WTC11 (cell line): ENCODE measurements around the gene CDSN. TPM values are rescaled to one million over a fixed set of nuclear protein-coding genes. Genes with fewer than 3 reads are reported as not detected.

Experiments used
- ATAC-seq: fragments of 200-7000 bp; cut with Tn5 transposase; 2 replicates; pipeline ENCODE4 v1.10.0; 2021; ENCODE audit warnings: mild to moderate bottlenecking, moderate library complexity
- CTCF ChIA-PET: fragments of 300-600 bp; sonication (Branson Sonifier 250); formaldehyde crosslinking; loops from one replicate; lab custom pipeline; 2021; ENCODE audit warnings: antibody characterized with exemption; lab: Charles Lee
- POLR2A ChIA-PET: fragments of 350-600 bp; sonication (Branson Sonifier 250); formaldehyde crosslinking; loops from one replicate; lab custom pipeline; 2021; ENCODE audit warnings: antibody characterized with exemption; lab: Charles Lee
- DNase-seq: peaks from one replicate; pipeline ENCODE4 v3.0.0; 2021; ENCODE audit warnings: low spot score
- H3K27ac Mint-ChIP-seq: 2 replicates; pipeline ENCODE4 v1.8.0; 2021; ENCODE audit warnings: mixed read lengths
- H3K27me3 Mint-ChIP-seq: 2 replicates; pipeline ENCODE4 v1.8.0; 2021; ENCODE audit warnings: low read depth, mild to moderate bottlenecking, moderate library complexity, mixed read lengths
- H3K36me3 Mint-ChIP-seq: 2 replicates; pipeline ENCODE4 v1.8.0; 2021; ENCODE audit warnings: mixed read lengths
- H3K4me1 Mint-ChIP-seq: 2 replicates; pipeline ENCODE4 v1.8.0; 2022; ENCODE audit warnings: mixed read lengths
- H3K4me3 Mint-ChIP-seq: 2 replicates; pipeline ENCODE4 v1.8.0; 2021; ENCODE audit warnings: mild to moderate bottlenecking, moderate library complexity, mixed read lengths
- H3K9me3 Mint-ChIP-seq: 2 replicates; pipeline ENCODE4 v1.8.0; 2021; ENCODE audit warnings: mixed read lengths
- ATF2 ChIP-seq: sonication (generic); formaldehyde crosslinking; IDR thresholded peaks from 2 replicates; pipeline ENCODE4 v1.8.1; 2022; ENCODE audit warnings: low read depth, missing genetic modification reagents, borderline replicate concordance
- E2F5 ChIP-seq: sonication (generic); formaldehyde crosslinking; IDR thresholded peaks from 2 replicates; pipeline ENCODE4 v1.8.1; 2022; ENCODE audit warnings: mild to moderate bottlenecking, moderate library complexity, missing genetic modification reagents
- ELF4 ChIP-seq: sonication (generic); formaldehyde crosslinking; IDR thresholded peaks from 2 replicates; pipeline ENCODE4 v1.8.1; 2022; ENCODE audit warnings: low read depth, mild to moderate bottlenecking, moderate library complexity, missing genetic modification reagents
- EMX1 ChIP-seq: fragments of 250-450 bp; sonication (Bioruptor Pico); IDR thresholded peaks from 2 replicates; pipeline ENCODE4 v1.8.0; 2021; ENCODE audit warnings: mild to moderate bottlenecking
- ESRRA ChIP-seq: sonication (generic); formaldehyde crosslinking; IDR thresholded peaks from 2 replicates; pipeline ENCODE4 v1.8.1; 2022; ENCODE audit warnings: mild to moderate bottlenecking, missing genetic modification reagents, borderline replicate concordance
- ETV6 ChIP-seq: sonication (generic); formaldehyde crosslinking; IDR thresholded peaks from 2 replicates; pipeline ENCODE4 v1.8.1; 2022; ENCODE audit warnings: mild to moderate bottlenecking, missing genetic modification reagents
- GABPB1 ChIP-seq: sonication (generic); formaldehyde crosslinking; IDR thresholded peaks from 2 replicates; pipeline ENCODE4 v1.8.1; 2023; ENCODE audit warnings: mild to moderate bottlenecking, missing genetic modification reagents
- KAT7 ChIP-seq: sonication (generic); formaldehyde crosslinking; IDR thresholded peaks from 2 replicates; pipeline ENCODE4 v1.8.1; 2023; ENCODE audit warnings: missing genetic modification reagents, mild to moderate bottlenecking, borderline replicate concordance
- MXD4 ChIP-seq: fragments of 250-450 bp; sonication (Bioruptor Pico); IDR thresholded peaks from 2 replicates; pipeline ENCODE4 v1.8.0; 2021; ENCODE audit warnings: mild to moderate bottlenecking, moderate library complexity, borderline replicate concordance
- NFATC4 ChIP-seq: fragments of 250-450 bp; sonication (Bioruptor Pico); IDR thresholded peaks from 2 replicates; pipeline ENCODE4 v1.9.0; 2021; ENCODE audit warnings: mild to moderate bottlenecking
- NR3C1 ChIP-seq: sonication (generic); formaldehyde crosslinking; conservative IDR thresholded peaks from 2 replicates; pipeline ENCODE4 v1.8.1; 2023; ENCODE audit warnings: low read depth, mild to moderate bottlenecking, missing genetic modification reagents
- RELA ChIP-seq: sonication (generic); formaldehyde crosslinking; IDR thresholded peaks from 2 replicates; pipeline ENCODE4 v1.8.1; 2022; ENCODE audit warnings: missing genetic modification reagents, mild to moderate bottlenecking, borderline replicate concordance
- SMAD4 ChIP-seq: sonication (generic); formaldehyde crosslinking; IDR thresholded peaks from 2 replicates; pipeline ENCODE4 v1.8.0; 2022; ENCODE audit warnings: mild to moderate bottlenecking, missing genetic modification reagents
- TP53 ChIP-seq: sonication (generic); formaldehyde crosslinking; IDR thresholded peaks from 2 replicates; pipeline ENCODE4 v1.8.1; 2023; ENCODE audit warnings: mild to moderate bottlenecking, missing genetic modification reagents
- USF1 ChIP-seq: sonication (generic); formaldehyde crosslinking; IDR thresholded peaks from 2 replicates; pipeline ENCODE4 v1.8.0; 2022; ENCODE audit warnings: mild to moderate bottlenecking, missing genetic modification reagents
- ZNF138 ChIP-seq: sonication (generic); formaldehyde crosslinking; conservative IDR thresholded peaks from 2 replicates; pipeline ENCODE4 v1.8.1; 2022; ENCODE audit warnings: mild to moderate bottlenecking, moderate library complexity, missing genetic modification reagents
- ZNF232 ChIP-seq: sonication (generic); formaldehyde crosslinking; IDR thresholded peaks from 2 replicates; pipeline ENCODE4 v1.8.0; 2022; ENCODE audit warnings: mild to moderate bottlenecking, missing genetic modification reagents
- ZNF263 ChIP-seq: sonication (generic); formaldehyde crosslinking; IDR thresholded peaks from 2 replicates; pipeline ENCODE4 v1.8.1; 2022; ENCODE audit warnings: low read depth, mild to moderate bottlenecking, moderate library complexity, missing genetic modification reagents
- ZNF396 ChIP-seq: fragments of 250-450 bp; sonication (Bioruptor Pico); IDR thresholded peaks from 2 replicates; pipeline ENCODE4 v1.8.0; 2021; ENCODE audit warnings: mild to moderate bottlenecking, moderate library complexity, borderline replicate concordance
- total RNA-seq: library from RNA; stranded (reverse); gene quantifications from 3 replicates; pipeline ENCODE4 v1.2.3, GENCODE V29; 2021
- TF ChIP-seq, protein P1 (sequence below): sonication (generic); formaldehyde crosslinking; IDR thresholded peaks from 2 replicates; pipeline ENCODE4 v1.8.0; 2022; ENCODE audit warnings: mild to moderate bottlenecking, missing genetic modification reagents
- TF ChIP-seq, protein P2 (sequence below): sonication (generic); formaldehyde crosslinking; IDR thresholded peaks from 2 replicates; pipeline ENCODE4 v1.8.1; 2023; ENCODE audit warnings: mild to moderate bottlenecking, missing genetic modification reagents

The CDSN gene
- total RNA-seq, 1 experiment from 2014 or later = not detected

GRCh38 chr6:31115941-31116560 lies 4.2 kb downstream of the CDSN start (continued):
- TF ChIP-seq ELF4 (CRISPR knock-in tag) (no peak), ETV6 (CRISPR knock-in tag) (no peak), NFATC4 (CRISPR knock-in tag) (no peak), E2F5 (no peak), SMAD4 (CRISPR knock-in tag) (no peak), ZNF396 (CRISPR knock-in tag) (no peak), ESRRA (CRISPR knock-in tag) (no peak)
- TF ChIP-seq, protein P1, sequence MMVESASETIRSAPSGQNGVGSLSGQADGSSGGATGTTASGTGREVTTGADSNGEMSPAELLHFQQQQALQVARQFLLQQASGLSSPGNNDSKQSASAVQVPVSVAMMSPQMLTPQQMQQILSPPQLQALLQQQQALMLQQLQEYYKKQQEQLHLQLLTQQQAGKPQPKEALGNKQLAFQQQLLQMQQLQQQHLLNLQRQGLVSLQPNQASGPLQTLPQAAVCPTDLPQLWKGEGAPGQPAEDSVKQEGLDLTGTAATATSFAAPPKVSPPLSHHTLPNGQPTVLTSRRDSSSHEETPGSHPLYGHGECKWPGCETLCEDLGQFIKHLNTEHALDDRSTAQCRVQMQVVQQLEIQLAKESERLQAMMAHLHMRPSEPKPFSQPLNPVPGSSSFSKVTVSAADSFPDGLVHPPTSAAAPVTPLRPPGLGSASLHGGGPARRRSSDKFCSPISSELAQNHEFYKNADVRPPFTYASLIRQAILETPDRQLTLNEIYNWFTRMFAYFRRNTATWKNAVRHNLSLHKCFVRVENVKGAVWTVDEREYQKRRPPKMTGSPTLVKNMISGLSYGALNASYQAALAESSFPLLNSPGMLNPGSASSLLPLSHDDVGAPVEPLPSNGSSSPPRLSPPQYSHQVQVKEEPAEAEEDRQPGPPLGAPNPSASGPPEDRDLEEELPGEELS (CRISPR knock-in tag) = no peak
- TF ChIP-seq, all 79 proteins: peak for 0

DNA sequence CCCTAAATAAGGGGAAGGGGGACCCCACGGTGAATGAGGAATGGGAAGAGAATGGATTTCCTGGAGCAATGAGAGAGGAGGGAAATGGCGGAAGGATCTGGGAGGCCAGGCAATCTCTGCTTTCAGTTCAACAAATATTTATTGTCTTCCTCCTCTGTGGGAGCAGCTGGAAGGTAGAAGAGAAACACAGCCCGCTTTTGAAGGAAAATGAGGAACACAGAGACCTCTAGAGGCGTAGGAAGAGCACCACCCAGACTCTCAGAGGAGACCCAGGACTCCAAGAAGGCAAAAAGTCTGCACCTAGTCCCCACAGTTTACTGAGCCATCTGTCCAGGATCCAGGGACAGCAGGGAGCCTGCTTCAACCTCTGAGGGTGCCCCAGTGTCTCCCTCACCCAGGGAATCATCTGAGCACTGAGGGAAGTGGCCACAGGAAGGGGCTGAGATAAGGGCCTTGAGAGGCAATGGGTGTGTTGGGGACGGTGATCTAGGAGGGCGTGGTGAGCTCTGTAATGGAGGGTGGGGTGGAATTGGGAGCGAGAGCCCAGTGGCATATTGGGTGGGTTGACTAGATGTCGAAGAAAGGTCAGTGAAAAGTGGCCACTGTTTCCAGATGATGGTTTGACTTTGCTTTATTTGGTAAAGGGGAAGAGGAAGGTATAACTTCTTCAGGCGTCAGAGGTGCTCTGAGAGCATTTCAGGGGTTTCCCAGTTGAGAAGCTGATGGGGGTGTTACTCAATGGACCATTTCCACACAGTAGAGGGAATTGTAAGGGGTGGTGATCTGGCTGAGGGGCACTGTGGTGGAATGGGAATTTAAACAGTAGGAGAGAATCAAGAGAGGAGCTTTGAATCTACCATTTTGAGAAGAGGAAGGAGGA lies 5.0 kb downstream of the CDSN start:
- TF ChIP-seq MXD4 (CRISPR knock-in tag) = no peak
- no peak for TF ChIP-seq NR3C1 (CRISPR knock-in tag)
- TF ChIP-seq, protein P1 (CRISPR knock-in tag) = no peak
- no peak for TF ChIP-seq EMX1 (CRISPR knock-in tag)
- TF ChIP-seq, protein P2, sequence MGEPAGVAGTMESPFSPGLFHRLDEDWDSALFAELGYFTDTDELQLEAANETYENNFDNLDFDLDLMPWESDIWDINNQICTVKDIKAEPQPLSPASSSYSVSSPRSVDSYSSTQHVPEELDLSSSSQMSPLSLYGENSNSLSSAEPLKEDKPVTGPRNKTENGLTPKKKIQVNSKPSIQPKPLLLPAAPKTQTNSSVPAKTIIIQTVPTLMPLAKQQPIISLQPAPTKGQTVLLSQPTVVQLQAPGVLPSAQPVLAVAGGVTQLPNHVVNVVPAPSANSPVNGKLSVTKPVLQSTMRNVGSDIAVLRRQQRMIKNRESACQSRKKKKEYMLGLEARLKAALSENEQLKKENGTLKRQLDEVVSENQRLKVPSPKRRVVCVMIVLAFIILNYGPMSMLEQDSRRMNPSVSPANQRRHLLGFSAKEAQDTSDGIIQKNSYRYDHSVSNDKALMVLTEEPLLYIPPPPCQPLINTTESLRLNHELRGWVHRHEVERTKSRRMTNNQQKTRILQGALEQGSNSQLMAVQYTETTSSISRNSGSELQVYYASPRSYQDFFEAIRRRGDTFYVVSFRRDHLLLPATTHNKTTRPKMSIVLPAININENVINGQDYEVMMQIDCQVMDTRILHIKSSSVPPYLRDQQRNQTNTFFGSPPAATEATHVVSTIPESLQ (CRISPR knock-in tag) = no peak
- TF ChIP-seq ZNF263 (CRISPR knock-in tag) = no peak
- no peak for DNase-seq
- CTCF ChIA-PET = interaction anchor here (0.6 to 11.0 kb wide), 23 partner anchors 10 to 436 kb away, joined by 3 to 90 read pairs (median 3); partner anchors contain the start of genes PSORS1C2 and VARS2
- Mint-ChIP-seq H3K4me1 (peaks cover 30% of the 10 kb centered on the region), H3K36me3 (no peaks in the 10 kb centered on the region), H3K27ac (no peak overlapping the region), H3K27me3 (peaks cover 22% of the 10 kb centered on the region), H3K9me3 (no peaks in the 10 kb centered on the region), H3K4me3 (no peak overlapping the region)
- POLR2A ChIA-PET = interaction anchor here (0.8 to 1.3 kb wide), 2 partner anchors 28 to 82 kb away, joined by 3 read pairs; no protein-coding TSS in a partner anchor
- ATAC-seq = peak; percentile 70

DNA sequence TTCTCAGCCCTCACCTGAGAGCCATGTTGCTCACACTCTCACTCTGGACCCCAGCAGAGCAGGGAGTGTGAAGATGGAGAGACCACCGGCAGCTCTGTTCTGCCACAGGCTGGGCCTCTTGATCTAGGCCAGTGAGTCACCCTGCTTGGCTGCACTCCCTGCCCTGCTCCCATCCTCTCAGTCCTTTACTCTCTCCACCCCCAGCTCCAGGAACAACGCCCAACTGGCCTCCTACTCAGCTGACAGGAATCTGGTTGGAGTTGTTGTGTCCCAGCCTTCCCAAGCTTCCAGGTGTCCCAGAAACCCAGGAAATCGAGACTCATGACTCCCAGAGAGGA lies 5.7 kb downstream of the CDSN start, which contains the start of gene PSORS1C1:
PSORS1C1 (plus strand) TSS at position 260 of the 338 bp plus-strand sequence. CDS start 14,833 bp downstream, outside the sequence.
- H3K4me3 Mint-ChIP-seq = no peak within 1 kb of the TSS
- peak; percentile 18 for ATAC-seq
- H3K27ac Mint-ChIP-seq = no peak within 1 kb of the TSS; the same call in 1 of the 2 replicates
- ChIA-PET POLR2A (interaction anchor here (0.8 to 1.3 kb wide), 2 partner anchors 27 to 83 kb away, joined by 3 read pairs; no protein-coding TSS in a partner anchor), CTCF (interaction anchor here (0.6 to 11.0 kb wide), 18 partner anchors 10 to 435 kb away, joined by 3 to 90 read pairs (median 4); partner anchors contain the start of genes PSORS1C2 and VARS2)
- DNase-seq = no peak
- H3K27me3 Mint-ChIP-seq = peaks cover 29% of the 10 kb centered on the region
- H3K36me3 Mint-ChIP-seq = no peaks in the 10 kb centered on the region
- H3K9me3 Mint-ChIP-seq = no peaks in the 10 kb centered on the region
- peaks cover 37% of the 10 kb centered on the region for H3K4me1 Mint-ChIP-seq
- no peak for TF ChIP-seq ATF2 (CRISPR knock-in tag)
- TF ChIP-seq TP53 = no peak
- no peak for TF ChIP-seq MXD4 (CRISPR knock-in tag)
- no peak for TF ChIP-seq EMX1 (CRISPR knock-in tag)
- TF ChIP-seq ZNF138 = no peak
- TF ChIP-seq KAT7 = no peak
- no peak for TF ChIP-seq ZNF232 (CRISPR knock-in tag)
- TF ChIP-seq USF1 (CRISPR knock-in tag) = no peak
- no peak for TF ChIP-seq RELA
- TF ChIP-seq GABPB1 (CRISPR knock-in tag) = no peak
